Measurements from ENCODE around the gene NALCN.
A peak's percentile ranks its signal among the peaks of the same experiment; 100 is the strongest.
"Not testable (repeated sequence)": the region's sequence is repeated elsewhere in the genome, so short reads cannot be mapped to it uniquely, and the experiment has no call there.

Gene NALCN

GRCh38 chr13:101331731-101332130 lies 84.6 kb downstream of the NALCN start:
- no peak for DNase-seq

GRCh38 chr13:101327871-101328270 lies 88.4 kb downstream of the NALCN start:
- DNase-seq, result no peak

GRCh38 chr13:101326710-101327109 lies 89.6 kb downstream of the NALCN start:
- no peak for DNase-seq

- no peak for DNase-seq
Measured at GRCh38 chr13:101325423-101325822, 90.9 kb downstream of the NALCN start.

GRCh38 chr13:101323601-101324000 lies 92.7 kb downstream of the NALCN start:
- no peak for DNase-seq

GRCh38 chr13:101317986-101318523 lies 98.3 kb downstream of the NALCN start:
- no peak for DNase-seq

DNA sequence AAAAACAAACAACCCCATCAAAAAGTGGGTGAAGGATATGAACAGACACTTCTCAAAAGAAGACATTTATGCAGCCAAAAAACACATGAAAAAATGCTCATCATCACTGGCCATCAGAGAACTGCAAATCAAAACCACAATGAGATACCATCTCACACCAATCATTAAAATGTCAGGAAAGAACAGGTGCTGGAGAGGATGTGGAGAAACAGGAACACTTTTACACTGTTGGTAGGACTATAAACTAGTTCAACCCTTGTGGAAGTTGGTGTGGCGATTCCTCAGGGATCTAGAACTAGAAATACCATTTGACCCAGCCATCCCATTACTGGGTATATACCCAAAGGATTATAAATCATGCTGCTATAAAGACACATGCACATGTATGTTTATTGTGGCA lies 102.8 kb downstream of the NALCN start:
- DNase-seq, result not testable (repeated sequence)

- DNase-seq, result peak; percentile 76
Measured at GRCh38 chr13:101309014-101309619, 107.2 kb downstream of the NALCN start.

DNA sequence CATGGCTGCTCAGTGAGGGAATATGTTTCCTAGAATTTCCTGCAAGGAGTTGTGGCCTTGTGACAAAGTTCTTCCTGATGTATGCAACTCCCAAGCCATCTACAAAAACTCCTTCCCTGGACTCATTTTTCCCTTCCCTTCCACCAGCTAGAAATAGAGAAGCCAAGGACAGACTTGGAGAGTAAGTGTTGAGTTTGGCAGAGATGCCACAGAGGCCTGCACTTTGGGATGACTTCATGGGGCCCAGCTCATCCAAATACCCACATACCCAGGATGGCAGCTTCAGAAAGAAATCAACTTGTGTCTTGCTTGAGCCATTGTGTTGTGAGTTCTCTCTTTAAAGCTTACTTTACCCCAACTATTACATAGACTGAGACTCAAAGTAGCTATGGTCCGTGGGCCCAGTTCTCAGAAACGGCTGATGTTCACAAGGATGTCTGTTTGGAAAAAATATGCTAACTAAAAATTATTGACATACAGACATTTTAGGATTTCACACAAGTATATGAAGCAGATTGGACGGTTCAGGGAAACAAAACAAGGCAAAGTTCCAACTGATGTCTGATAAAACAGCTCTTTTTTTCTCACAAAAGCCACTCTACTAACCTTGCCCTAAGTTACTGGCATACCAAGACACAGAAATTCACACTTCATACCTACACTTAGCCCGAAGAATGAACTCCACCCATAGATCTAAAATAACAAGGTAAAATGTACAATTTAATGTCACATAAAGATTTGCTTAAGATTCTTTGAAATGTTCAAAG lies 107.9 kb downstream of the NALCN start:
- DNase-seq, result no peak

DNA sequence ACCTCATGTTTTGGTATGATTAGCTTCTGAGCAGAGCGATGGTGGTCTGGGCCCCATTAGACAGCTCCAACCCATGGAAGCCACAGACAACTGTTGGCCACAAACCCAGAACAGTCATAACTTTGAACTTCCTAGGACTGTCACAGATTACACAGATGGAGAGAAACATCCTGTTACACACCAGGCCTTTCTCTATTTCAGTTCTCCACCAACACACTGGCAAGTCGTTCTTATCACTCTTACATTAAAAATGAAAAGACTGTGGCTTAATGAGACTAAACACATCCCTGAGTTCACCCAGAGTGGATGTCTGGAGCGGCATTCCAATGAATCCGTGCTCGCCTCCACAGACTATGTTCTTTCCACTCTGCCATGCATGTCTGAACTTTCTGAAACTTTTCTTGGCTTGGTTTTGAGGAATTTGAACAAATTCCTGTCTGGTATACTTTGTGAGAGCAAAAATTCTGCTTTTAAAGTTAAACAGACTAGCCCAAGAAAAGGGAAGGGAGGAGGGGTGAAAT lies 109.1 kb downstream of the NALCN start:
- peak; percentile 29 for DNase-seq

- no peak for DNase-seq
Measured at GRCh38 chr13:101306773-101307172, 109.5 kb downstream of the NALCN start.

DNA sequence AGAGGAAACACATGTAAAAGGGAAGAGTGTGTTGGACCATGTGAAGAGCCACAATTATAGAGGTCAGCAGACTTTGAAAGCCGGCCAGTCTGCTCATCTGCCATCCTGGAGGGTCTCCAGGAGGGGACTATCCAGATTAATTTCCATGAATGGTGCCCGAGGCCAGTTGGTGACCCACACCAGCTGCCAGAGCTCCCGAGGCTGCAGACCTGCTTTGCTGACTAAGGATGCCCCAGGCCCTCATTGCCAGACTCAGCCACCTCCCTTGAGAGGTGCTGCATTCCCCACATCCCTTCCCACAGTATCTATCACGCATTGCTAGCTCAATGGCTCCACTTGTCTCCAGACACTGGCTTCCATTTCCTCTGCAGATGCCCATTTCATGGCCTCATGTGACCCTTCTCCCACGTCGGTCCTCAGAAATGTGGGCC lies 110.3 kb downstream of the NALCN start:
- no peak for DNase-seq

DNA sequence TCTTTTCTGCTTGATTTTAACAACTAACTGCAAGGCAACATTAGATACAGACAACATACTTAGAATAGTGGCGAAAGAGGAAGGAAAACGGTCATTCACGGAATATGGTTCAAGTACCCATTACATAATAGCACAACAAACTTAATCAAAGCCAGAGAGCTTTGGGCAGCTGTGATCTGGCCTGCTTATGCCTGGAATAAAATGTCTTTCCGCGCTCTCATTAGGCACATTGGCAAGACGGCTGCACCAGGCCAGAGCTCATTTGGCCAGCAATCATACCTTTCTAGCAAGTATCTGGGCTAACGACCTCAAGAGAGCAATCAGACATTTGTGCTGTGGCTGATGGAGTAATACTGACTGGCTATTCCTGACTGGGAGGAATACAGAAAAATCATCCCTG lies 112.8 kb downstream of the NALCN start:
- DNase-seq, result no peak

- no peak for DNase-seq
Measured at GRCh38 chr13:101301053-101301452, 115.3 kb downstream of the NALCN start.

DNA sequence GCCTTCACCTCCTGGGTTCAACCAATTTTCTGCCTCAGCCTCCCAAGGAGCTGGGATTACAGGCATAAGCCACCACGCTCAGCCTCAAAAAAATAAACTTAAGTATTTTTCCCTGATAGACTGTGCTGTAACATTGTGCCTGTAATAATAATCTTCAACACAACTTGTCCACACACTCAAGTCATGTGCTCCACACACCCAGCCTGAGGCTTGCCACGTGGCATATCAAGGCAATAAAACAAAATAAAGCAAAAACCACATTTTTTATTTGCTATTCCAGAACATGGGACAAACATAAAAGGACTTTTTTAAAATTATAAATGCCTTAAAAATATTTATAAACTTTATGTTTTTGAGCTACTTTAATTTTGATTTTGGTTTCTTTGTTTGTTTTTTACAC lies 115.8 kb downstream of the NALCN start:
- DNase-seq, result no peak

GRCh38 chr13:101298517-101298916 lies 117.8 kb downstream of the NALCN start:
- DNase-seq, result no peak

DNA sequence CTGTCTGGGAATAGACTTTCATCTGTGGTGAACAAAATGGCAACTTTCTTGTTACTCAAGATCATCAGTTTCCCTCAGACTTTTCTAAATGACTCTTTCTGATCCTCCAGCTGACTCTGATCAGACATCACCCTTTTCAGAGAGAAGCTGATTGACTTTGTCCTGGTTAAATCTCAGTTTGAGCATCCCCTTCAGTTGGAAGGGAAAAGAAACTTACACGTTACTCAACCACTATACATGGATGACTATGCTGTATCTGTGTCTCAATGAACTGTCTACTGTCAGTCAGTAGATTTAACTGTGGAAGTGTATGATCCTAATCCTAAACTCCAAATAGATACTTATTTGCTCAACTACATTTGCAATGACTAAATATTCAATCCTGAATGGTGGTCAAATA lies 118.5 kb downstream of the NALCN start:
- DNase-seq, result no peak

DNA sequence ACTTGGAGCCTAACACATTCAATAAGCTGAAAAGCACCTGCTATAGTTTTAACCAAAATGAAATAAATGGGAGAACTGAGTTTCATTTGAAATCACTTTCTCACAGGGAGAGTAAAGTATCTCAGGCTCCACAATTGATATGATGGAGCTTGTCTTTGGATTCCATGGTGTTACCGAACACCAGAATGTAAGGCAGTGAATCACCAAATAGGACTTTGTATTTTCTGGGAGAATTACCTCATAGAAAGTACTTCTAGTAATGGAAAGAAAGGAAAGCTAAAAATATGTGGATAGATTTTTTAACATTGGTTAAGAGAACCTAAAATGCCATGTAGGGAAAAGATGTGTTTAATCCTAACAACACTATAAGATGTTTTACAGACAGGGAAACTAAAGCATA lies 123.6 kb downstream of the NALCN start:
- DNase-seq, result no peak

DNA sequence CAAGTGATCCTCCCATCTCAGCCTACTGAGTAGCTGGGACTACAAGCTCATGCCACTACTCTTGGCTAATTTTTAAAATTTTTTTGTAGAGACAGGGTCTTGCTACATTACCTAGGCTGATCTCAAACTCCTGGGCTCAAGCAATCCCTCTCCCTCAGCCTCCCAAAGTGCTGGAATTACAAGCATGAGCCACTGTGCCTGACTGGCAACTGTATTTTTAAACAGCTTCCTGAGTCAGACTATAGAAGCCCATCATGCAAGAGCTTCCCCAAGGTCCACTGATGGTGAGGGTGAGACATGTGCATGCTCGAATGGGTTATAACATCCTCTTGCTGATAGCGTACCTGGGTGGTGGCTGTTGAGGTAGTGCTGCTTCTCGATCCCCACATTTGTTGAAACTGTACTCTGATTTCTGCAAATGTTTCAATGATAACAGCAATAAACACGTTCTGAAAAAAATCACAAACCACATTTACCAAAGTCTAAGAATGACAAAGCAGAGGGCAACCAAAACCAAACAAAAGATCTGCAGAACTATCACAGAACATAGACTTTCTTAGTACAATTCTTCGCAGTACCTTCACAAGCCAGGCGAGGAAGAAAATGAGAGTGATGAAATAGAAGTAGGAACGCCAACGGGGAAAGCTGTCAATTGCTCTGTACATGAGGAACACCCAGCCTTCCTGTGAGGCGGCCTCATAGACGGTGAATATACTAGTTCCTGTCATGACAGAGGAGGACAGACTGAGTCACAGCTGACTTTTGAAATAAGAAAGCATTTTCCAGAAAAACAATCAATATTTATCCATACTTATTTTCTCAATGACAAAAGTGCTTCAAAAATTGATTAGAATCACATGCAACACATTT lies 124.4 kb downstream of the NALCN start:
- DNase-seq, result no peak

DNA sequence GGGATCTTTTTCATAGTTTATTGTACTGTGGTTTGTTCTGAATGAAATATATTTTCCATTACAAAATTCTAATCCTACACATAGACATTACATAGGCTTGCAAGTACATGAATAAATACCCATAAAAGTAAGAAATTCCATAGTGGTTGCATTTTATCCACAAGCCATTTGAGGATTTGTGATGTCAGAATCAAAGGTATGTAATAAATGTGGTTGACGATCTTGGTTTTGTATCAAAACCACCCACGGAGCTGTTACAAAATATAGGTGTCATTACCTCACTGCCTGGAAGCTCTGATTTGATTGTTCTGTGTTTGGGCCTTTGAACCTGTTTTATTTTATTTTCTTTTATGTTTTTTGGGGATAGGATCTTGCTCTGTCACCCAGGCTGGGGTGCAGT lies 125.1 kb downstream of the NALCN start:
- DNase-seq, result no peak

GRCh38 chr13:101289764-101290163 lies 126.5 kb downstream of the NALCN start:
- DNase-seq, result peak; percentile 27

DNA sequence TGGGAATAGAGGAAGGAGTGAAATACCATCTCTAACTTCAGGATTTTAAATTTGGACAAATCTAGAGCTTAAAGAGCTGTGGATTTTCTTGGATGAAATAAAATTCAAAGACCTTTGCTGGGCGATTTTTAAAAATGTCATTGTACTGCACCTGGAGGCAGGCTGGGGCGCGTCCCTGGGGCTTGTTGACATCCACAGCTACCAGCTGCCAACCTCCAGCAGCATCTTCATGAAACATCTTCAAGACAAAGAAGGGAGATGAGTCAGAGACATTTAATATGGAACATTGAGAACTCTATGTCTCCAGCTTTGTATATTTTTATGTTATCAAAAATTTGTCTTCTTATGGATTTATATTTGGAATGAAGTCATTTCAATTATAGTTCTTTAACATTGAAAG lies 132.5 kb downstream of the NALCN start:
- no peak for DNase-seq

- DNase-seq, result no peak
Measured at GRCh38 chr13:101272886-101273285, 143.4 kb downstream of the NALCN start.

All from HCEC 1CT (cell line).